Measurements from ENCODE around the gene STIMATE. TPM values are rescaled to one million over a fixed set of nuclear protein-coding genes. Genes with fewer than 3 reads are reported as not detected.

STIMATE gene
- total RNA-seq (2014; rRNA removed; shearing (Covaris generic)), result 6.3 and 16.9 TPM in 2 replicates

- DNase-seq (ENCODE audit: low read depth), result peak; percentile 85
These were observed at the start of gene STIMATE for GRCh38 chr3:52897130-52898122. TSS of gene STIMATE (minus strand) at chr3:52897548. CDS start at chr3:52897450, 98 bp downstream.

DNA sequence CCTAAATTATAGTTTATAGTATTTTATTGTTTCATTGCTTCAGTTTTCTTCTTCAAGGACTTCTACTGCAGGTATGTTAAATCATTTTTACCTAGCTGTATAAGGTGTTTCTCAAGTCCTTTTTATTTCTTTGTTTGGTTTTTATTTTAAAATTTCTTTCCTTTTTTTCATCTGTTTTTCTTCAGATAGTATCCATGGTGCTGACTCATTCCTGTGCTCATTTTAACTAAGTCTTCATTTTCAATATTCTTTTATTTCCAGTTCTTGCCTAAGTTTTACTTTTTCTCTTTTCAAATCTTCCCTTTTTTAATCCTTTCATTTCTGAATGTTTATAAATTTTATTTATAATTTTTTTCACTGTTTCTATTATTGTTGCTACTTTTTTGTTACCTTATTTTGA, 42.3 kb upstream of the STIMATE start:
- DNase-seq (ENCODE audit: low read depth), result no peak

- DNase-seq (ENCODE audit: low read depth), result peak; percentile 37
These were observed 37.5 kb upstream of the STIMATE start for GRCh38 chr3:52934630-52935530.

DNA sequence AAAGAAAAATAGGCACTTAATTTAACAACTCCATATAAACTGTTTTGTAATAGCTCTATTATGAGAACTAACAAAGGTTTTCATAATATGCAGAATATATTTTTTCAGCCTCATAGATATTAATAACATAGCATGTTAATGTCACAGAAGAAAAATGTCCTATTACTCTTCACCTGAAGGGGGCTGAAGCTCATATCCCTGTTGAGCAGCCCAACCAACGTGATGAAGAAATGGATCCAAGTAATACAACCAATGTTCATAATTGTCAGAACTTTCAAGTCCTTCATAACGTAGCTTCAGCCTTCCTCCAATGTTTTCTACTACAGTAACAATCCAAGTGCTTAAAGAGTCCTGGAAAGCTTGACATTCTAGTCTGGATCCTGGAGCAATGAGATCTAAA, 34.5 kb upstream of the STIMATE start:
- DNase-seq (ENCODE audit: low read depth), result no peak

DNA sequence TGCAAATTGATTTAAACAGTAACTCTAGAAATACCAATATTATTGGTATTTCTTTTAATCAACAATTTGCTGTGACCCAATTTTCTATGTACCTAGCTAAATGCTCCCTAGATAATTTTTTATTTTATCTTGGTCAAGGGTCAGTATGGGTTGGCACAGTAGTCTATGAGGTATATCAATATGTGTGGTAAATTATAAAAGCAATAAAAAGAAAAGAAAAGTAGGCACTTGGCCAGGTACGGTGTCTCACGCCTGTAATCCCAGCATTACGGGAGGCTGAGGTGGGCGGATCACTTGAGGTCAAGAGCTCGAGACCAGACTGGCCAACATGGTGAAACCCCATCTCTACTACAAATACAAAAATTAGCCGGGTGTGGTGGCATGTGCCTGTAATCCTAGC, 34.0 kb upstream of the STIMATE start:
- no peak for DNase-seq (ENCODE audit: low read depth)

GRCh38 chr3:52930748-52931147, 33.4 kb upstream of the STIMATE start:
- no peak for DNase-seq (ENCODE audit: low read depth)

DNA sequence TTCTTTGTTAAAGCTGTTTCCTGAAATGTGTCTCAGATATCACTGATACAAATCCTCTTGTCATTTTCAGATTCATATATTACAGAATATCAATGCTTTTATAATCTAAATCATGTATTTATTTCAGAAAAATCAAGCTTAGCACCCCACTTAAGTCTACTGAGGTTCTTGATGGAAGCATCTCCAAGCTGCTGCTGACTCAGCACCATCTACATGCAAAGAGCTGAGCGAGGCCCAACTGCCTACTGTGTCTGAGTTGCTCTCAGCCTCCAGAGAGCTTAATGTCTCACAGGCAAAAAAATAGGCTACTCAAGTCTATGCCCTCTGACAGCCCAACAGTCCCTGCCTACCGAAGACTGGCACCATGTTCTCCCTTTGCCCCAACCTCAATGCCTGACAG, 29.2 kb upstream of the STIMATE start:
- DNase-seq (ENCODE audit: low read depth), result no peak

DNA sequence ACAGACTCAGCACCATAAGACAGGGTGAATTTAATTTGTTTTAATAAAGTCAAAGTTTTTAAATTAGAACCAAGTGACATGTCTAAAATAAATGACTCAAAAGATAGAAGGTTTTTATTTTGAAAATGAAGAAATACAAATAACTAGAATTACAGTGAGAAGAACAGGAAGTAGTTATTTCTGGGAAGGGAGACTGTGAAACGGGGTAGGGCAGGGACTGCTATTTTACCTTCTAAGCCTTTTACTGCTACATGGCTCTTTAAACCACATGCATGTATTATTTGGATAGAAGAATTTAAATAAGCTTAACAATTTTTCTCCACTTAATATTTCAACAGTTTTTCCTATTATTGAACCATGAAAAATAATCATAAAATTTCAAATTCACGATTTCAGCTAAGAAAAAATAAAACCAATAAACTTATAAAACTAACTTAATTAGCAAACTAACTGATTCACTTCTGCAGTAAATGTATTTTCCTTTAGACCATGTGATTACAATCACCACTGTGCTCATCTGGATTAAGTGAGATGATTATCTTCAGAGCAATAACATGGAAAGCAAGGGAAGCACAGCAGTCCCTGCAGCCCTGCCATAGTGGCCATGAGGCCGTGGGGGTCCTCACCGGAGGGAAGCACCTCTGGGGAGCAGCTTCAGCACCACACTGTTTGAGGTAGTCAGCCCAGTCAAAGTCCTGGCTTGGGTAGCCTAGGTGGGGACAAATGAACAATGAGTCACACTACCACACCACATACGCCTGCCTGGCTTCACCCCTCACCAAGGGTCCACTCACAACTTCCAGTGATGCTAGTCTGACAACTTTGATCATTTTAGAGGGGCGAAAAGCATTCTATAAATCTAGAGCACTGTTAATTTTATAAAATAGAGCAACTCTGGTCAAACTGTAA, 28.3 kb upstream of the STIMATE start:
- DNase-seq (ENCODE audit: low read depth), result no peak

DNA sequence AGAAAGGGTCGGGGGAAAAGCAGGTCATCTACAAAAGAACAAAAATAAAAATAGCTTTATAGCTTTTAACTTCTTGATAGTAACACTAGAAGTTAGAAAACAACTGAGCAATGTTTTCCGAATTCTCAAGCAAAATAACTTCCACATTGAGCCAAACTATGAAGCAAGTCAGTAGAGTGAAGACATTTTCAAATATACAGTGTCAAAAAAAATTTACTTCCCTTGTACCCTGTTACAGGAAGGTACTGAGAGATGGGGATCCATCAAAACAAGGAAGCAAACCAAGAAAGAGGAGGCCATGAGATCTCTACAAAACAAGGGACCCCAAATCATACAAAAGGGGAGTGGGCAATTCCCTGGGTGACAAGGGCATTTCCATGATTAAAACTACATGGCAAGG, 26.6 kb upstream of the STIMATE start:
- no peak for DNase-seq (ENCODE audit: low read depth)

- DNase-seq (ENCODE audit: low read depth), result no peak
These were observed 23.5 kb upstream of the STIMATE start for GRCh38 chr3:52920841-52921240.

GRCh38 chr3:52917044-52917443, 19.7 kb upstream of the STIMATE start:
- DNase-seq (ENCODE audit: low read depth), result no peak

GRCh38 chr3:52915294-52915693, 17.9 kb upstream of the STIMATE start:
- no peak for DNase-seq (ENCODE audit: low read depth)

DNA sequence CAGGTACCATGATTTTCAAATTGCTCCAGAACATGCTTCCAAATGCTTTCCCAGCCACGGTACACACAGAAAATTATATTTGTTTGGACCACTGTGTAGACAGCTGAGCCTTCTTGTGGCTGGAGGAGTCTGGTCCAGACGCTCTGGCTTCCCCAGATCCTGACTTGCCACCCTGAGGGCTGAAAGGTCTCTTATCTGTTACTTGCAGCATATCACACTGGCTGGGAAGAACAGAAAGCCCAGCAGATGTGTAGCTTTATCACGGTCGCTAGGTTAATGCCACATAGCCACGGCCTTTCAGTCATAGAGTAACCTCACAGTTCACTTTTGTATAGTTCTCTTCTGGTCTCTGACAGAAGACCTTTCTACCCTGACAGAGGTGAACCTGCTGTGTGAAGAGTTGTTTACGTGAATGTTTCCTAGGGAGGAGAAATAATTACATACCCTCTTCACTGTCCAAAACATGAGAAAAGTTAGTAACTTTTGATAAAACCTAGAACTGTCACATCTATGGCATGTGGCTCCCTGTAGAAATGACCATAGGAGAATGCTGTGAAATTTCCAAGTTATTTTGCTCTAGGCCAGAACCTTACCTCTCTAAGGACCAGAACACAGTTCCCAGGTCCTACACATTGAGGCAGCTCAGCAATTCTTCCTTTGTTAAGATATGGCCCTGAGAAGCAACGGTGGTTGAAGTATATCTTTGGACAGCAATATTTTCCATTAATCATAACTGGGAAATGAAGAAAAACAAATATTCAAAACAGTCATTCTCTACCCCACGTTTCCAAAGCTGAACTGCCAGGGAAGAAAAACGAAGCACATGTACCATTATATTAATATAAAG, 15.8 kb upstream of the STIMATE start:
- no peak for DNase-seq (ENCODE audit: low read depth)

DNA sequence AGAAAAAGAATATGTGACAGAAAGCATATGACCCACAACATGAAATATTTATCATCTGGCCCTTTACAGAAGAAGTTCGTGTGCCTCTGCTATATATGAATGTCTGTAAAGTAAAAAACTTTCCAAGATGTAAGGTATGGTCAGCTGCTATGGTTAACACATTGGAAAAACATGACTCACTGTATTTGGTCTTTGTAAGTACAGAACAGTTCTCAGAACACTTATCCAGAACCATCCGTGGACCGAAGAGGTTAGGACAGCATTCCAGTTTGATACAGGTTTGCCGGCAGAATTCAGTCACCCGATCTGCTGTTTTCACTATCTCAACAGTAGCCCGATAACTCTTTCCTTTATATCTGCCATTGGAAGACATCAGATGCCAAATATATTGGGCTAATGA, 13.5 kb upstream of the STIMATE start:
- no peak for DNase-seq (ENCODE audit: low read depth)

GRCh38 chr3:52907497-52907896, 10.1 kb upstream of the STIMATE start:
- no peak for DNase-seq (ENCODE audit: low read depth)

DNA sequence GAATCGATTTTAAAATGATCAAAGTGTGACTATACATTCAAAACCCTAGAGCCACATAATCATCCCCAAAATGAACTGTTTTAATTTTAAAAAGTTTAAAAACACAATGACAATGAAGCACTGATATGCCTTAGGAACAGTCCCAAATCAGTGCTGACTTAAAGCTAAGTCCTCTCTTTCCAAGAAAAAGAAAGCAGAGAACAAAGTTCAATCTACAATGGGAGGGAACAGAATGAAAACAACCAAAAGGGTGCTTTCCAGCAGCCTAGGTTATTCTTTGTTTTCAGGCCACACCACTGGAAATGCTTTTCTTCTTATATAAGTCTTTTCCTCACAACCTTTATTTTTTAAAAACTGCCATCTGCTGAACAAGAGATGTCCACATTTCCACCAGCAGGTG, 7.2 kb upstream of the STIMATE start:
- no peak for DNase-seq (ENCODE audit: low read depth)

DNA sequence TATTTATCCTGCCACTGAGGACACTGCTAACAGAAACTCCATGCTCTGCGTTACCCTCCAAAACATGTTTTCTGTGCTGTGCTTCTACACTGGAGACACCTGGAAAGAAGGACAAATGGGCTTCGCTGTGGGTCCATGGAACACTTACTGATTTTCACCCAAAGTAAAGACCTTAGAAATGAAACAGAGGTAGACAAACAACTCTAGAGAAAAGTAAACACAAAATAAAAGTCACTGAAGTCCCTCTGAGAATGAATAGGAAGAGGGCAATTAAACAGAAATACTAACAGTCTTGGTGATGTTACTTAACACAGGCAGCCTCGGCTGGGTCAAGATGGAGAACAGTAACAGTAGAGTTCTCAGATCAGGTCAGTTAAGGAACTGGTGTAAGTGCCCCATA, 6.7 kb upstream of the STIMATE start:
- DNase-seq (ENCODE audit: low read depth), result no peak

DNA sequence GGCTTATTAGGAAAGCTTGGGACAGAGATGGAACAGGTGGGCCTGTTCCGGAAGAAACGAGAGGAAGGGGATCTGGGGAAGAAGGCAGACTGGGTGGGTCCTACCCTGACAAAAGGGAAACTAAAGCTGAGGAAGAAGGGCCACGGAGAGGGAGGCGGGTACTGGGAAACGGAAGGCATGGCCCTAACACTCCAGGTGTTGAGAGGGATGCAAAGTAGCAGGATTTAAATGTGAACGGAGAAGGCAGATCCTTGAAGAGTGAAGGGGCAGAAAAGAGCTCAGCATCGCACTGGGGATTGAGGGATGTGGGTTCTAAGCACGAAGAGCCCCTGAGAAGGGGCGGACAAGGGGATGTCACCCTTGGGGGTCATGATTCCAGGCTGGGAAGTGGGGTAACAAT, 735 bp downstream of the STIMATE start:
- DNase-seq (ENCODE audit: low read depth), result peak; percentile 14

- no peak for DNase-seq (ENCODE audit: low read depth)
These were observed 1.2 kb downstream of the STIMATE start for GRCh38 chr3:52896151-52896550.

GRCh38 chr3:52895418-52895817, 1.9 kb downstream of the STIMATE start:
- DNase-seq (ENCODE audit: low read depth), result no peak

Measured in Daoy (cell line).